AG09309 (cell line): ENCODE measurements around the gene GPRIN2.

Source experiments
- DNase-seq: peaks from one replicate; pipeline ENCODE4 v3.0.0-alpha.2; 2010; ENCODE audit warnings: low read depth
- H3K4me3 ChIP-seq: 2 replicates; pipeline ENCODE4 v1.5.1; 2011; ENCODE audit warnings: mild to moderate bottlenecking, low read depth, low read length, moderate library complexity; ENCODE audit not compliant: control insufficient read depth
- CTCF ChIP-seq: IDR thresholded peaks from 2 replicates; pipeline ENCODE4 v1.5.1; 2011; ENCODE audit warnings: mild to moderate bottlenecking, low read depth, low read length, inconsistent platforms; ENCODE audit not compliant: insufficient read depth, control insufficient read depth; ENCODE audit errors: missing control alignments

Gene GPRIN2

GRCh38 chr10:46558392-46559185 is 2.1 kb upstream of the GPRIN2 start:
- H3K4me3 ChIP-seq = no peak overlapping the region
- no peak for DNase-seq
- TF ChIP-seq CTCF = no peak

DNA sequence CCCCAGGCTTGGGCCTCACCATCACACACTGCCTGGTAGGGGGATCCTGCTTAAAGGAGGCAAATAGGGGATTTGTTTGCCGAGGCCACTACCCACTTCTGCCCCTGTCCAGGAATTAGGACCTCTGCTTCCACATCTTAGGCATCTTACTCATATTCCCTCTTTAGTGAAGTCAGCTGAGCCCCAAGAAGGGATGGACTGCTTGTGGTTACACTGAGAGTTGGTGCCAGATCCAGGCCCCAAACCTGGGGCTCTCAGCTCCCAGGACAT is 1.6 kb upstream of the GPRIN2 start:
- DNase-seq = no peak
- H3K4me3 ChIP-seq = no peak overlapping the region
- TF ChIP-seq CTCF = no peak

GRCh38 chr10:46557319-46558121 is 1.1 kb upstream of the GPRIN2 start:
- DNase-seq = no peak
- no peak for TF ChIP-seq CTCF
- H3K4me3 ChIP-seq = no peak overlapping the region

GRCh38 chr10:46555713-46556514 is 544 bp downstream of the GPRIN2 start:
- TF ChIP-seq CTCF = no peak
- no peak overlapping the region for H3K4me3 ChIP-seq
- no peak for DNase-seq

DNA sequence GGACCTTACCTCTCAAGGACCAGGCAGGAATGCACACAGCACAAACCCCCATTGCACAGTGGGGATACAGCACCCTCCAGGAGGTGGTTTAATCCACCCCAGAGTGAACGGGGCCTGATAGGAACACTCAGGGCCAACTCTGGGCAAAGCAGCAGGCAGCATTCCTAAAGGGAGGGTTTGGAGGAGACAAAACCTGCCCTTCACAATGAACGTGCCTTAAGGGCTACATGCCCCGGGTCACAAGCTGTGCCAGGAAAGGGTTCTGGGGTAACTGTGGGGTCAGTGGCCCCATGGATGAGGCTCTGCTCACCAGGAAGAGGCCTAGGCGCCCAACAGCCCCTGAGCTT is 1.1 kb downstream of the GPRIN2 start:
- H3K4me3 ChIP-seq = no peak overlapping the region
- TF ChIP-seq CTCF = no peak
- DNase-seq = no peak

DNA sequence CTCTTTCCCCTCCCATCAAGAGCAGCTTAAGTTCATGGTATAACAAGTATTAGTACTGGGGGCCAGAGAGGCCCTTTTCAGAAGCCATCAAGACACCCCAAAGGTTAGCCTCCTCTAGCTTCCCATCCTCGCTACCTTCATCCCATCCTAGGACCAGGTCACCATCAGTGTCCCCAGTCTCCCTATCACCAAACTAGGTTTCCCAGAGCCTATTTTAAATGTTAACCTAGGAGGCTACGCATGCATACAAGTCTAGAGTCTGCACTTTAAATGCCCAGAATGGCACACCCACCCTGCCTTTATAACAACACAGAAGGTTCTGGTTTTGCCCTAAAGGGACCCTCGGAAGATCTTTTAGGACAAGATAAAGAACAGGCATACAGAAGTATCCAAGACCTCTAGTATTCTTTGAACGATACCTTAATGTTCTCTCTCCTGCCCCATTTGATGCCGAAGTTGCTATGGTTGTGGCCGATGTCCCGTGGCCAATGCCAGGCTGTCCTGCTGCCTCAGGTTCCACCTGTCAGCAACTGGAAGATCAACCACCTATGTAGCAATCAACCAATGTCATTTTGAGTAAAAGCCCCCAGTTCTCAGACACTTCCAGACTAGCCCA is 2.2 kb downstream of the GPRIN2 start:
- H3K4me3 ChIP-seq = no peak overlapping the region
- no peak for DNase-seq
- no peak for TF ChIP-seq CTCF
